ENCODE results near the gene JAZF1. TPM values are rescaled to one million over a fixed set of nuclear protein-coding genes. Genes with fewer than 3 reads are reported as not detected.

JAZF1 gene
- total and polyA plus RNA-seq, 9 of the 15 experiments (the other 6 are each of a cell fraction or from before 2014, with no cell fraction given): 0.04 to 0.64 (median 0.11) TPM; not detected in 3

GRCh38 chr7:28203508-28204240 is 23.1 kb upstream of the JAZF1 start (continued):
- TF ChIP-seq TCFL5 (CRISPR knock-in tag; conservative IDR thresholded peaks at IDR 0.05): no peak
- TF ChIP-seq POLR3A (IDR thresholded peaks at IDR 0.05; ENCODE audit: borderline replicate concordance, extremely low read depth, insufficient read depth, insufficient read length): no peak
- no peak for TF ChIP-seq TCF3 (CRISPR knock-in tag; IDR thresholded peaks at IDR 0.05)
- no peak for TF ChIP-seq EWSR1 (IDR thresholded peaks at IDR 0.05; ENCODE audit: borderline replicate concordance, low read depth, partially characterized antibody)
- no peak for TF ChIP-seq MITF (IDR thresholded peaks at IDR 0.05)
- TF ChIP-seq NR1H2 (CRISPR knock-in tag; IDR thresholded peaks at IDR 0.05): no peak
- TF ChIP-seq, protein P1, sequence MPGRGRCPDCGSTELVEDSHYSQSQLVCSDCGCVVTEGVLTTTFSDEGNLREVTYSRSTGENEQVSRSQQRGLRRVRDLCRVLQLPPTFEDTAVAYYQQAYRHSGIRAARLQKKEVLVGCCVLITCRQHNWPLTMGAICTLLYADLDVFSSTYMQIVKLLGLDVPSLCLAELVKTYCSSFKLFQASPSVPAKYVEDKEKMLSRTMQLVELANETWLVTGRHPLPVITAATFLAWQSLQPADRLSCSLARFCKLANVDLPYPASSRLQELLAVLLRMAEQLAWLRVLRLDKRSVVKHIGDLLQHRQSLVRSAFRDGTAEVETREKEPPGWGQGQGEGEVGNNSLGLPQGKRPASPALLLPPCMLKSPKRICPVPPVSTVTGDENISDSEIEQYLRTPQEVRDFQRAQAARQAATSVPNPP (IDR thresholded peaks at IDR 0.05; ENCODE audit: borderline replicate concordance, insufficient read depth, insufficient read length): no peak
- TF ChIP-seq E2F6 (IDR thresholded peaks at IDR 0.05; ENCODE audit: borderline replicate concordance in 1 of 2, extremely low read depth in 1 of 2, insufficient read depth in 1 of 2, insufficient read length in 1 of 2, low read depth in 1 of 2, low read length in 1 of 2, poor library complexity in 1 of 2, severe bottlenecking in 1 of 2): no peak
- no peak for TF ChIP-seq POLR2G (IDR thresholded peaks at IDR 0.05; ENCODE audit: low read depth, low read length)
- TF ChIP-seq CXXC5 (CRISPR knock-in tag; IDR thresholded peaks at IDR 0.05): no peak
- no peak for TF ChIP-seq RAD21 (CRISPR knock-in tag; conservative IDR thresholded peaks at IDR 0.05 in 1 of 2, IDR thresholded peaks at IDR 0.05 in 1 of 2)
- TF ChIP-seq GABPA (tag; conservative IDR thresholded peaks at IDR 0.05; ENCODE audit: low read depth): 0 out of 2 replicates have a peak, but pooled peaks have one; percentile 15
- no peak for TF ChIP-seq HIVEP1 (CRISPR knock-in tag; IDR thresholded peaks at IDR 0.05)
- TF ChIP-seq SMARCB1 (IDR thresholded peaks at IDR 0.05; ENCODE audit: insufficient read length, low read depth): no peak
- TF ChIP-seq SRSF9 (IDR thresholded peaks at IDR 0.05; ENCODE audit: borderline replicate concordance, low read depth, low read length): no peak

Data from K562 (cell line).